Loucy (cell line): Measurements from ENCODE around the gene RER1.

Experiments used
- H2AFZ ChIP-seq: fragments of 200-600 bp; sonication (generic); 2 replicates; pipeline ENCODE4 v1.6.0; 2016; ENCODE audit warnings: antibody characterized with exemption, mild to moderate bottlenecking, low read length, moderate library complexity
- H3F3A ChIP-seq: fragments of 200-600 bp; 2 replicates; pipeline ENCODE4 v1.6.0; 2016; ENCODE audit warnings: antibody characterized with exemption, low read depth, mild to moderate bottlenecking
- H3K27me3 ChIP-seq: fragments of 200-600 bp; sonication (generic); 2 replicates; pipeline ENCODE4 v1.6.1; 2014; ENCODE audit warnings: low read length, mild to moderate bottlenecking; ENCODE audit not compliant: insufficient read depth, poor library complexity, severe bottlenecking
- H3K36me3 ChIP-seq: fragments of 200-600 bp; sonication (generic); 2 replicates; pipeline ENCODE4 v1.6.1; 2016; ENCODE audit warnings: low read length; ENCODE audit not compliant: insufficient read depth
- H3K4me1 ChIP-seq: fragments of 200-600 bp; sonication (generic); 2 replicates; pipeline ENCODE4 v1.5.1; 2014; ENCODE audit warnings: low read length, mild to moderate bottlenecking; ENCODE audit not compliant: insufficient read depth, poor library complexity, severe bottlenecking
- H3K4me2 ChIP-seq: fragments of 200-600 bp; sonication (generic); 2 replicates; pipeline ENCODE4 v1.6.0; 2014; ENCODE audit warnings: antibody characterized with exemption, low read length, low read depth, mild to moderate bottlenecking; ENCODE audit not compliant: poor library complexity, severe bottlenecking
- H3K4me3 ChIP-seq: fragments of 200-600 bp; sonication (generic); 2 replicates; pipeline ENCODE4 v1.5.1; 2014; ENCODE audit warnings: low read length, mild to moderate bottlenecking, mixed read lengths; ENCODE audit not compliant: poor library complexity, severe bottlenecking
- H3K79me2 ChIP-seq: fragments of 200-600 bp; sonication (generic); 2 replicates; pipeline ENCODE4 v1.6.1; 2014; ENCODE audit warnings: low read length; ENCODE audit not compliant: insufficient read depth
- H3K9ac ChIP-seq: fragments of 200-600 bp; sonication (generic); 2 replicates; pipeline ENCODE4 v1.6.0; 2014; ENCODE audit warnings: mild to moderate bottlenecking, low read depth, low read length, moderate library complexity; ENCODE audit not compliant: poor library complexity, severe bottlenecking
- H3K9me2 ChIP-seq: fragments of 200-600 bp; sonication (generic); replicated peaks from 2 replicates; pipeline ENCODE4 v1.6.1; 2016; ENCODE audit warnings: low read depth, low read length, mixed read lengths
- H3K9me3 ChIP-seq: fragments of 200-600 bp; sonication (generic); 2 replicates; pipeline ENCODE4 v1.6.1; 2014; ENCODE audit warnings: mild to moderate bottlenecking, antibody characterized with exemption, low read length, low read depth; ENCODE audit not compliant: insufficient read depth
- H4K20me1 ChIP-seq: fragments of 200-600 bp; sonication (generic); 2 replicates; pipeline ENCODE4 v1.6.0; 2014; ENCODE audit warnings: antibody characterized with exemption, low read length, mild to moderate bottlenecking; ENCODE audit not compliant: insufficient read depth, poor library complexity, severe bottlenecking
- EZH2phosphoT487 ChIP-seq: fragments of 200-600 bp; IDR thresholded peaks from 2 replicates; pipeline ENCODE4 v1.6.1; 2018; ENCODE audit warnings: antibody characterized with exemption, mild to moderate bottlenecking, moderate library complexity, borderline replicate concordance
- TF ChIP-seq, protein P1 (sequence below): fragments of 200-600 bp; sonication (generic); conservative IDR thresholded peaks from 2 replicates; pipeline ENCODE4 v1.5.1; 2014; ENCODE audit warnings: mild to moderate bottlenecking, antibody characterized with exemption, low read length

Gene RER1

DNA sequence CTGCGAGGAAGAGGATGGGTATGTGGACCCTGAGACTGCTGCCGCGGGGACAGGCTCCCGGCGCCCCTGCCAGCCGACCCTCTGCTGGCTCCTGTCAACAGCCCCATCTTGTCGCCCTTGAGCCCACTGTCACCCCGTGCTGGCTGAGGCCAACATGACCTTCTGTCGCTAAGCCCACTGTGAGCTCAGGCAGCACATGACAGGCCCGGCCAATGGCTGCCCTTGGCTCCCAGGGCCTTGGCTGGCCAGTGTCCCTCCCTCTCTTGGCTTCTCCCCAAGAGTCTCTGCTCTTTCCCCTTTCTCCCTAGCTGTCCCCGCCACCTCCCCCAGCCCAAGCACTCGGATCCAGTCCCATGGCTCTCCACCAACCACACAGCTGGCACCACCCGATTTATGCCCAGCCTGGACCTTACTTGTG, 17.2 kb downstream of the RER1 start:
- Histone ChIP-seq H3K9me2 (no peaks in the 10 kb centered on the region), H2AFZ (no peak overlapping the region), H3F3A (no peaks in the 10 kb centered on the region), H3K9ac (no peak overlapping the region), H3K27me3 (no peaks in the 10 kb centered on the region), H3K4me1 (peaks cover 11% of the 10 kb centered on the region), H3K9me3 (no peaks in the 10 kb centered on the region), H3K79me2 (peaks cover 19% of the 10 kb centered on the region), H3K4me2 (no peak overlapping the region), H4K20me1 (no peaks in the 10 kb centered on the region), H3K36me3 (peaks cover 12% of the 10 kb centered on the region; the same call in 1 of the 2 replicates), H3K4me3 (no peak overlapping the region)
- TF ChIP-seq, protein P1, sequence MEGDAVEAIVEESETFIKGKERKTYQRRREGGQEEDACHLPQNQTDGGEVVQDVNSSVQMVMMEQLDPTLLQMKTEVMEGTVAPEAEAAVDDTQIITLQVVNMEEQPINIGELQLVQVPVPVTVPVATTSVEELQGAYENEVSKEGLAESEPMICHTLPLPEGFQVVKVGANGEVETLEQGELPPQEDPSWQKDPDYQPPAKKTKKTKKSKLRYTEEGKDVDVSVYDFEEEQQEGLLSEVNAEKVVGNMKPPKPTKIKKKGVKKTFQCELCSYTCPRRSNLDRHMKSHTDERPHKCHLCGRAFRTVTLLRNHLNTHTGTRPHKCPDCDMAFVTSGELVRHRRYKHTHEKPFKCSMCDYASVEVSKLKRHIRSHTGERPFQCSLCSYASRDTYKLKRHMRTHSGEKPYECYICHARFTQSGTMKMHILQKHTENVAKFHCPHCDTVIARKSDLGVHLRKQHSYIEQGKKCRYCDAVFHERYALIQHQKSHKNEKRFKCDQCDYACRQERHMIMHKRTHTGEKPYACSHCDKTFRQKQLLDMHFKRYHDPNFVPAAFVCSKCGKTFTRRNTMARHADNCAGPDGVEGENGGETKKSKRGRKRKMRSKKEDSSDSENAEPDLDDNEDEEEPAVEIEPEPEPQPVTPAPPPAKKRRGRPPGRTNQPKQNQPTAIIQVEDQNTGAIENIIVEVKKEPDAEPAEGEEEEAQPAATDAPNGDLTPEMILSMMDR: no peak
- TF ChIP-seq EZH2phosphoT487: no peak

DNA sequence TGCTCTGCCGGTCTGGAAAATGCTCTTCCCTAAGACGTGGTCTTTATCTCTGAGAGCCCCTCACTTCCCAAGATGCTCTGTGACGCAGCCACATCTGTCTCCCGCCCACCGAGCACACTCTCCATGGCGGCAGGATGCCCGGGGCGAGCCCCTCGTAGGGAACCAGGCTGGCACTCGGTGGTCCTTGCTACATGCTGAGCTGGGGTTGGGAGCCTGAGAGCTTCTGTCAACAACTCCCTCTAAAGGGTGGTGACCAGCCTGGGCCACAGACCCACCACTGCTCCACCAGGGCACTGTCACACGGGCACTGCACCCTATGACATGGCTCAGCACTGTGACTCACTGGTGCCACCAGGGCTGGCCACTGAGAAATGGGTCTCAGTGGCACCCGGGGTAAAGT, 18.1 kb downstream of the RER1 start:
- no peak overlapping the region for H2AFZ ChIP-seq
- no peak overlapping the region for H3K9ac ChIP-seq
- H4K20me1 ChIP-seq: no peaks in the 10 kb centered on the region
- no peaks in the 10 kb centered on the region for H3K9me2 ChIP-seq
- no peak overlapping the region for H3K4me3 ChIP-seq
- H3K4me1 ChIP-seq: peaks cover 19% of the 10 kb centered on the region
- no peaks in the 10 kb centered on the region for H3F3A ChIP-seq
- no peak for TF ChIP-seq EZH2phosphoT487
- TF ChIP-seq, protein P1: no peak
- H3K36me3 ChIP-seq: peaks cover 3% of the 10 kb centered on the region; the same call in 1 of the 2 replicates
- H3K27me3 ChIP-seq: no peaks in the 10 kb centered on the region
- no peaks in the 10 kb centered on the region for H3K9me3 ChIP-seq
- no peak overlapping the region for H3K4me2 ChIP-seq
- peaks cover 22% of the 10 kb centered on the region for H3K79me2 ChIP-seq

DNA sequence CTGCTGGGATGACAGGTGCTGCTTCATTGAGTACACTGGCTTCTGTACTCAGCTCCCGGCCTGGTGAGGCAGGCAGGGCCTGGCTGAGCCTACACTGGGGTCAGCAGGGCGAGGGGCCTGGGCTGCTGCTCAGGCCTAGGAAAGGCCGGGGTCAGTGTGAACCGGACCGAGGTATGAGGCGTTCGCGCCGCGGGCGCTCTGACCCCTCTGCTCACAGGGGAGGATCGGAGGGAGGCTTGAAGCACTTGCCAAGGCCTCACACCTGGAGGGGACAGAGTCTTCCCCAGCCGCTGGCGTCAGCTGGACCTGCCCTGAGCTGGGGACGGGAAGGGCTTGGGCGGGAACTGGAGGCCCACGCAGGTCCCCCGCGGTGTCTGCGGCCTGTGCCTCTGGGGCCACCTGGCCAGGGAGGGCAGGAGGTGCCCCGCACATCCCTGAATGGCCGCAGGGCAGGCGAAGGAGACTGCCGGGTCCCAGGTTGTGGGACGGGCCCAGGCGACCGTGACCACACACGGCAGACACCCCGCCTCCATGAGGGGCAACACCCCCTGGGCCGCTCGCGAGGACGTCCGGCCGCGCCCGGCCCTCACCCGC, 20.3 kb downstream of the RER1 start:
- H3K4me2 ChIP-seq: peak overlapping the region; percentile 98
- no peaks in the 10 kb centered on the region for H3K36me3 ChIP-seq
- TF ChIP-seq EZH2phosphoT487: no peak
- TF ChIP-seq, protein P1: no peak
- peak overlapping the region; percentile 86 for H3K4me3 ChIP-seq
- H4K20me1 ChIP-seq: no peaks in the 10 kb centered on the region
- H3K9me2 ChIP-seq: no peaks in the 10 kb centered on the region
- no peaks in the 10 kb centered on the region for H3K9me3 ChIP-seq
- H2AFZ ChIP-seq: peak overlapping the region; percentile 82; the same call in 1 of the 2 replicates
- peaks cover 26% of the 10 kb centered on the region for H3K79me2 ChIP-seq
- no peaks in the 10 kb centered on the region for H3K27me3 ChIP-seq
- H3F3A ChIP-seq: no peaks in the 10 kb centered on the region
- H3K9ac ChIP-seq: peak overlapping the region; percentile 88
- peaks cover 38% of the 10 kb centered on the region for H3K4me1 ChIP-seq
